GM23248 (cell line): ENCODE measurements around the gene MLLT10. TPM values are rescaled to one million over a fixed set of nuclear protein-coding genes. Genes with fewer than 3 reads are reported as not detected.
"Not testable (repeated sequence)": the region's sequence is repeated elsewhere in the genome, so short reads cannot be mapped to it uniquely, and the experiment has no call there.

ENCODE experiments used
- DNase-seq: peaks from one replicate; pipeline ENCODE4 v3.0.0-alpha.2; 2015
- H2AFZ ChIP-seq: fragments of 200-600 bp; sonication (generic); 2 replicates; pipeline ENCODE4 v1.6.1; 2016; ENCODE audit warnings: antibody characterized with exemption
- H3F3A ChIP-seq: fragments of 200-600 bp; sonication (generic); 2 replicates; pipeline ENCODE4 v1.6.1; 2016; ENCODE audit warnings: mild to moderate bottlenecking, antibody characterized with exemption, mixed run types; ENCODE audit not compliant: insufficient read depth
- H3K27ac ChIP-seq: fragments of 200-600 bp; sonication (generic); 2 replicates; pipeline ENCODE4 v1.5.1; 2016; ENCODE audit warnings: mild to moderate bottlenecking
- H3K27me3 ChIP-seq: fragments of 200-600 bp; sonication (generic); replicated peaks from 2 replicates; pipeline ENCODE4 v1.6.1; 2016; ENCODE audit warnings: mild to moderate bottlenecking; ENCODE audit not compliant: insufficient read depth
- H3K36me3 ChIP-seq: fragments of 200-600 bp; sonication (generic); 2 replicates; pipeline ENCODE4 v1.6.1; 2016; ENCODE audit warnings: low read depth, mild to moderate bottlenecking
- H3K4me1 ChIP-seq: fragments of 200-600 bp; sonication (generic); 2 replicates; pipeline ENCODE4 v1.6.1; 2016; ENCODE audit warnings: mild to moderate bottlenecking; ENCODE audit not compliant: insufficient read depth
- H3K4me2 ChIP-seq: fragments of 200-600 bp; sonication (generic); one replicate; pipeline ENCODE4 v1.6.1; 2016; ENCODE audit warnings: mild to moderate bottlenecking; ENCODE audit not compliant: unreplicated experiment
- H3K4me3 ChIP-seq: fragments of 200-600 bp; sonication (generic); 2 replicates; pipeline ENCODE4 v1.5.1; 2016; ENCODE audit warnings: mild to moderate bottlenecking
- H3K79me2 ChIP-seq: fragments of 200-600 bp; sonication (generic); 2 replicates; pipeline ENCODE4 v1.6.1; 2016; ENCODE audit warnings: mild to moderate bottlenecking; ENCODE audit not compliant: insufficient read depth
- H3K9ac ChIP-seq: fragments of 200-600 bp; sonication (generic); 2 replicates; pipeline ENCODE4 v1.6.1; 2016; ENCODE audit warnings: mild to moderate bottlenecking
- H3K9me2 ChIP-seq: fragments of 200-600 bp; sonication (generic); 2 replicates; pipeline ENCODE4 v1.6.1; 2016; ENCODE audit warnings: mixed run types, mild to moderate bottlenecking, moderate library complexity; ENCODE audit not compliant: insufficient read depth
- H3K9me3 ChIP-seq: fragments of 200-600 bp; sonication (generic); one replicate; pipeline ENCODE4 v1.6.1; 2017; ENCODE audit warnings: low read depth
- H4K20me1 ChIP-seq: fragments of 200-600 bp; sonication (generic); 2 replicates; pipeline ENCODE4 v1.6.0; 2016; ENCODE audit not compliant: insufficient read depth
- EZH2 ChIP-seq: fragments of 200-600 bp; sonication (generic); IDR thresholded peaks from 2 replicates; pipeline ENCODE4 v1.6.1; 2018; ENCODE audit warnings: antibody characterized with exemption, mild to moderate bottlenecking; ENCODE audit not compliant: insufficient read depth, poor library complexity, severe bottlenecking
- EZH2phosphoT487 ChIP-seq: fragments of 200-600 bp; sonication (generic); IDR thresholded peaks from 2 replicates; pipeline ENCODE4 v1.6.1; 2018; ENCODE audit warnings: antibody characterized with exemption, moderate library complexity, mild to moderate bottlenecking, low read depth; ENCODE audit not compliant: insufficient read depth
- WGBS, 2 experiments: methylation state at CpG; one replicate each; pipeline ENCODE4 v1.1.6; 2015 to 2017; ENCODE audit warnings: low lambda C conversion rate in 2 of 2, low coverage in 1 of 2; ENCODE audit errors: missing lambda C conversion rate in 2 of 2; 5-methylcytosine and 5-hydroxymethylcytosine counted together
- in situ Hi-C: fragments of 300-500 bp; cut with MboI; formaldehyde crosslinking; loops from 2 replicates; pipeline ENCODE4 v1.15.0; 2020
- polyA plus RNA-seq: library from polyadenylated mRNA; unstranded; fragments of >200 nt; fragmentation: Nextera tagmentation; extraction: Ambion mirVana; gene quantifications from 2 replicates; pipeline ENCODE4 v1.2.1, GENCODE V29; 2016
- total RNA-seq: library from RNA; depleted of rRNA; stranded (reverse); fragments of >200 nt; shearing (Covaris generic); gene quantifications from 2 replicates; pipeline ENCODE4 v1.2.3, GENCODE V29; 2014

The MLLT10 gene
- total and polyA plus RNA-seq, 2 experiments from 2014 or later = 8.9 to 19.8 TPM

- Histone ChIP-seq H3K4me3 (no peak overlapping the region), H2AFZ (no peak overlapping the region), H3K4me2 (no peak overlapping the region), H3K9me3 (no peaks in the 10 kb centered on the region), H3K9me2 (no peaks in the 10 kb centered on the region), H3K36me3 (peaks cover 8% of the 10 kb centered on the region; the same call in 1 of the 2 replicates), H3K27me3 (no peaks in the 10 kb centered on the region), H4K20me1 (peaks cover 13% of the 10 kb centered on the region; the same call in 1 of the 2 replicates), H3K27ac (no peak overlapping the region), H3K4me1 (peaks cover 17% of the 10 kb centered on the region), H3F3A (peaks cover 16% of the 10 kb centered on the region; the same call in 1 of the 2 replicates), H3K79me2 (peaks cover 98% of the 10 kb centered on the region), H3K9ac (no peak overlapping the region)
- no peak for DNase-seq
- 37 to 48% methylated on average over 3 of the region's 3 CpGs for WGBS, 2 experiments
- in situ Hi-C loops = no loop called here
- no peak for TF ChIP-seq EZH2
- TF ChIP-seq EZH2phosphoT487 = no peak
Observed at GRCh38 chr10:21570761-21571521, 36.9 kb downstream of the MLLT10 start.

GRCh38 chr10:21572578-21572977, 38.5 kb downstream of the MLLT10 start:
- H3K79me2 ChIP-seq = peaks cover 98% of the 10 kb centered on the region
- peak overlapping the region; percentile 55 for H3K27ac ChIP-seq
- no peaks in the 10 kb centered on the region for H3K27me3 ChIP-seq
- H2AFZ ChIP-seq = no peak overlapping the region
- no peak overlapping the region for H3K4me3 ChIP-seq
- in situ Hi-C loops = no loop called here
- DNase-seq = peak; percentile 57
- H3K9me2 ChIP-seq = no peaks in the 10 kb centered on the region
- peaks cover 17% of the 10 kb centered on the region for H3K4me1 ChIP-seq
- peaks cover 8% of the 10 kb centered on the region; the same call in 1 of the 2 replicates for H3K36me3 ChIP-seq
- H3F3A ChIP-seq = peaks cover 16% of the 10 kb centered on the region; the same call in 1 of the 2 replicates
- H4K20me1 ChIP-seq = peaks cover 13% of the 10 kb centered on the region; the same call in 1 of the 2 replicates
- H3K9ac ChIP-seq = no peak overlapping the region
- peak overlapping the region; percentile 31 for H3K4me2 ChIP-seq
- H3K9me3 ChIP-seq = no peaks in the 10 kb centered on the region
- WGBS, 2 experiments = 8 to 16% methylated on average over 3 of the region's 3 CpGs
- TF ChIP-seq EZH2phosphoT487 (no peak), EZH2 (no peak)

GRCh38 chr10:21574514-21574913, 40.5 kb downstream of the MLLT10 start:
- H3K9ac ChIP-seq, DNase-seq, H3K4me2 ChIP-seq, H3K9me3 ChIP-seq, H3K9me2 ChIP-seq, H3K27me3 ChIP-seq, H3K27ac ChIP-seq, H2AFZ ChIP-seq, H3K36me3 ChIP-seq, in situ Hi-C loops, H3K4me3 ChIP-seq: not testable (repeated sequence)
- peaks cover 17% of the 10 kb centered on the region for H3K4me1 ChIP-seq
- H3F3A ChIP-seq = peaks cover 16% of the 10 kb centered on the region; the same call in 1 of the 2 replicates
- H4K20me1 ChIP-seq = peaks cover 24% of the 10 kb centered on the region; the same call in 1 of the 2 replicates
- peaks cover 98% of the 10 kb centered on the region for H3K79me2 ChIP-seq
- WGBS, 2 experiments = 91 to 97% methylated on average over 2 of the region's 2 CpGs

- TF ChIP-seq EZH2phosphoT487 (no peak), EZH2 (no peak)
- Histone ChIP-seq H3K4me3 (no peak overlapping the region), H3K27me3 (no peaks in the 10 kb centered on the region), H3K9me2 (no peaks in the 10 kb centered on the region), H3F3A (no peaks in the 10 kb centered on the region), H3K4me2 (no peak overlapping the region), H4K20me1 (peaks cover 11% of the 10 kb centered on the region; the same call in 1 of the 2 replicates), H3K9me3 (no peaks in the 10 kb centered on the region), H3K79me2 (peaks cover 100% of the 10 kb centered on the region), H3K36me3 (peaks cover 3% of the 10 kb centered on the region; the same call in 1 of the 2 replicates), H3K4me1 (peaks cover 3% of the 10 kb centered on the region; the same call in 1 of the 2 replicates), H2AFZ (no peak overlapping the region), H3K27ac (no peak overlapping the region), H3K9ac (no peak overlapping the region)
- no peak for DNase-seq
- WGBS, 2 experiments = 77 to 79% methylated on average over 4 to 5 of the region's 5 CpGs
- in situ Hi-C loops = no loop called here
Observed at GRCh38 chr10:21579291-21579690, 45.3 kb downstream of the MLLT10 start.

- H4K20me1 ChIP-seq = peaks cover 11% of the 10 kb centered on the region; the same call in 1 of the 2 replicates
- H2AFZ ChIP-seq, H3K4me2 ChIP-seq, in situ Hi-C loops, H3K36me3 ChIP-seq, H3K4me3 ChIP-seq, H3K9ac ChIP-seq, H3F3A ChIP-seq, H3K27me3 ChIP-seq, H3K9me3 ChIP-seq, H3K4me1 ChIP-seq, H3K9me2 ChIP-seq: not testable (repeated sequence)
- peak; percentile 14 for DNase-seq
- 94 to 98% methylated on average over 3 of the region's 3 CpGs for WGBS, 2 experiments
- H3K79me2 ChIP-seq = peaks cover 100% of the 10 kb centered on the region
- peak overlapping the region; percentile 40 for H3K27ac ChIP-seq
Observed at GRCh38 chr10:21581421-21581834, 47.4 kb downstream of the MLLT10 start.
